HL-60 (cell line): ENCODE results near the gene SELENOT.

ENCODE experiments used
- POLR2AphosphoS5 ChIP-seq: IDR thresholded peaks from 2 replicates; pipeline ENCODE4 v1.6.1; 2012; ENCODE audit warnings: low read depth
- TF ChIP-seq, protein P1 (sequence below): IDR thresholded peaks from 2 replicates; pipeline ENCODE4 v1.6.1; 2012; ENCODE audit warnings: low read depth; ENCODE audit not compliant: insufficient replicate concordance
- TF ChIP-seq, protein P2 (sequence below): IDR thresholded peaks from one replicate; pipeline ENCODE4 v1.5.1; 2011; ENCODE audit warnings: low read length, control low read depth, inconsistent platforms; ENCODE audit not compliant: insufficient read depth

DNA sequence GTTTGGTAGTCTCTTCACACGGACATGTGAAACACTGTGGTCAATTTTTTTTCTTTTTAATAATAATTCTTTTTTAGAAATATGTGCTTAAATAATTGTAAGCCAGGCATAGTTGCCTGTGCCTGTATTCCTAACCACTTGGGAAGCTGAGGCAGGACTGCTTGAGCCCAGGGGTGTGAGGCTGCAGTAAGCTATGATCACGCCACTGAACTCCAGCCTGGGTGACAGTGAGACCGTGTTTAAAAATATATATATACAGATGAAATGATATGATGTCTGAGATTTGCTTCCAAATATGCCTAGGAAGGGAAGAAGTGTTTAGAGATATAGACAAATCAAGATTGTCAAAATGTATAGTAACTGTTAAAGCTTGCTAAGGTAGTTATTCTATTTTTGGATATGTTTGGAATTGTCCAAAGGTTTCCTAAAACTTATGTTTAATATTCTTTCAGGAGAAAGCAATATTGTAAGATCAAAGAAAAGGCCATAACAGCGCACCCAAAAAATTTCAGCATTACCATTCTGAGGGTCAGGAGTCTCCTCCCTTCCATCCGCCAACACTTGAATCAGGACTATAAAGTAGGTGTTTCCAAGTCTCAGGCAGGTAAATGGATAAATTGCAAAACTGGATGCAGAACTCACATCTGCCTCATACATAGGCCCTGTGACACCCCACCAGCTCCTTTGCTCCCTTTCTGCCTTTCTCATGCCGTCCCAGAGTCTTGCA is 532 bp upstream of the SELENOT start:
- TF ChIP-seq, protein P1, sequence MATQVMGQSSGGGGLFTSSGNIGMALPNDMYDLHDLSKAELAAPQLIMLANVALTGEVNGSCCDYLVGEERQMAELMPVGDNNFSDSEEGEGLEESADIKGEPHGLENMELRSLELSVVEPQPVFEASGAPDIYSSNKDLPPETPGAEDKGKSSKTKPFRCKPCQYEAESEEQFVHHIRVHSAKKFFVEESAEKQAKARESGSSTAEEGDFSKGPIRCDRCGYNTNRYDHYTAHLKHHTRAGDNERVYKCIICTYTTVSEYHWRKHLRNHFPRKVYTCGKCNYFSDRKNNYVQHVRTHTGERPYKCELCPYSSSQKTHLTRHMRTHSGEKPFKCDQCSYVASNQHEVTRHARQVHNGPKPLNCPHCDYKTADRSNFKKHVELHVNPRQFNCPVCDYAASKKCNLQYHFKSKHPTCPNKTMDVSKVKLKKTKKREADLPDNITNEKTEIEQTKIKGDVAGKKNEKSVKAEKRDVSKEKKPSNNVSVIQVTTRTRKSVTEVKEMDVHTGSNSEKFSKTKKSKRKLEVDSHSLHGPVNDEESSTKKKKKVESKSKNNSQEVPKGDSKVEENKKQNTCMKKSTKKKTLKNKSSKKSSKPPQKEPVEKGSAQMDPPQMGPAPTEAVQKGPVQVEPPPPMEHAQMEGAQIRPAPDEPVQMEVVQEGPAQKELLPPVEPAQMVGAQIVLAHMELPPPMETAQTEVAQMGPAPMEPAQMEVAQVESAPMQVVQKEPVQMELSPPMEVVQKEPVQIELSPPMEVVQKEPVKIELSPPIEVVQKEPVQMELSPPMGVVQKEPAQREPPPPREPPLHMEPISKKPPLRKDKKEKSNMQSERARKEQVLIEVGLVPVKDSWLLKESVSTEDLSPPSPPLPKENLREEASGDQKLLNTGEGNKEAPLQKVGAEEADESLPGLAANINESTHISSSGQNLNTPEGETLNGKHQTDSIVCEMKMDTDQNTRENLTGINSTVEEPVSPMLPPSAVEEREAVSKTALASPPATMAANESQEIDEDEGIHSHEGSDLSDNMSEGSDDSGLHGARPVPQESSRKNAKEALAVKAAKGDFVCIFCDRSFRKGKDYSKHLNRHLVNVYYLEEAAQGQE, result no peak
- no peak for TF ChIP-seq POLR2AphosphoS5
- TF ChIP-seq, protein P2, sequence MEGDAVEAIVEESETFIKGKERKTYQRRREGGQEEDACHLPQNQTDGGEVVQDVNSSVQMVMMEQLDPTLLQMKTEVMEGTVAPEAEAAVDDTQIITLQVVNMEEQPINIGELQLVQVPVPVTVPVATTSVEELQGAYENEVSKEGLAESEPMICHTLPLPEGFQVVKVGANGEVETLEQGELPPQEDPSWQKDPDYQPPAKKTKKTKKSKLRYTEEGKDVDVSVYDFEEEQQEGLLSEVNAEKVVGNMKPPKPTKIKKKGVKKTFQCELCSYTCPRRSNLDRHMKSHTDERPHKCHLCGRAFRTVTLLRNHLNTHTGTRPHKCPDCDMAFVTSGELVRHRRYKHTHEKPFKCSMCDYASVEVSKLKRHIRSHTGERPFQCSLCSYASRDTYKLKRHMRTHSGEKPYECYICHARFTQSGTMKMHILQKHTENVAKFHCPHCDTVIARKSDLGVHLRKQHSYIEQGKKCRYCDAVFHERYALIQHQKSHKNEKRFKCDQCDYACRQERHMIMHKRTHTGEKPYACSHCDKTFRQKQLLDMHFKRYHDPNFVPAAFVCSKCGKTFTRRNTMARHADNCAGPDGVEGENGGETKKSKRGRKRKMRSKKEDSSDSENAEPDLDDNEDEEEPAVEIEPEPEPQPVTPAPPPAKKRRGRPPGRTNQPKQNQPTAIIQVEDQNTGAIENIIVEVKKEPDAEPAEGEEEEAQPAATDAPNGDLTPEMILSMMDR, result no peak
